Medulla oblongata (tissue), 1 donor: Measurements from ENCODE around the gene THBD.

Experiments used
- DNase-seq: peaks from one replicate; pipeline ENCODE4 v3.0.0-alpha.2; 2015; ENCODE audit errors: extremely low spot score

Gene THBD

DNA sequence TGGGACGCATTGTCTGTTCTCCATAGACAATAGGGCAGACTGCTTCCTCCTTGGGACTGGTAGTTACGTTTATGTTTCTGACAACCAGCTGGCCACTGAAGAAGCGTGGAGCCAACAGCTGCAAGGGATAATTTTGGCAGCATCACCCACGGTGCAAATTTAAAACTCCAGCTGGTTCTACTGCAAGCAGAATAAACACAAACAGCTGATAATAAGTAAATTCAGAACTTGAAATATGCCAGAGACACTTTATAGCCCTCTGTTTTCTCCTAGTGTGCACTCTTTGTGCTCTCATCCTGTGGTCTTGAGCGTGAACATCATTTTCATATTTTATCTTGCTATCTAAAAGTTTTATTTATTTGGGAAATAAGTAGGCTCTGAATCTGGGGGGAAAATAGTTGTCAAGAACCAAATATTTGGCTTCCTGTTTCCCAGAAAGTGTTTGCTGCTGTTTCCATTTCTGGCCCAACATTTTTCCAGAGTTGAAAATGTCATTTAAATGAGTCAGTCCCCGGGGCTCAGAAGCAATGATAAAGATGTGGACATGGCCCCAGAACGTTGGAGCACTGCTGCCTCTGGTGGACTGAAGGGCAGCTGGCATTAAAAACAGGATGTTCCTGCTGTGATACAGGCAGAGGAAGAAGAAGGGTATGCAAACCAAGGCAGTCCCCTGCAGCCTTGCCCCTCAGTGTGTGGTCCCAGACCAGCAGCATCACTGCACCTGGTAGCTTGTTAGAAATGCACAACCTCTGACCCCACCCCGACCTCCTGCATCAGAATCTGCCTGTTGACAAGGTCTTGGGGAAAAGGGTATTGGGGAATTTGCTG lies 12.5 kb upstream of the THBD start:
- DNase-seq, result peak; percentile 21

DNA sequence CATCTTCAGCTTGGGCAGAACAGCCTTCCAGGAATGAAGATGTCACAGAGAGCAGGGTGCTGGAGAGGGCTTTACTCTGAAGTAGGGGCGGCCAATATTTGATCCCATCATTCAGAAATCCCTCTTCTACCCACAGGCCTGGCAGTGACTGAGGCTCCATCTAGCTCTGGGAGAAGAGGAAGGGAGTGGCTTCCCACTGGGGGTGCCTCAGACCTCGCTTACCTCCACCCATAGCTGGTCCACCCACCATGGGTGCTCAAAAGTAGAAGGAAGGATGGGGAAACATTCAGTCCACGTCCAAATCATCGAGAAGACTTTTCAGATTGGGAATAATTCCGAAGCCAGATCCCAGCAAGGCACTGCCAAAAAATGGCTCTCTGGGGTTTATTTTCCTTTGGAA lies 11.8 kb upstream of the THBD start:
- no peak for DNase-seq

DNA sequence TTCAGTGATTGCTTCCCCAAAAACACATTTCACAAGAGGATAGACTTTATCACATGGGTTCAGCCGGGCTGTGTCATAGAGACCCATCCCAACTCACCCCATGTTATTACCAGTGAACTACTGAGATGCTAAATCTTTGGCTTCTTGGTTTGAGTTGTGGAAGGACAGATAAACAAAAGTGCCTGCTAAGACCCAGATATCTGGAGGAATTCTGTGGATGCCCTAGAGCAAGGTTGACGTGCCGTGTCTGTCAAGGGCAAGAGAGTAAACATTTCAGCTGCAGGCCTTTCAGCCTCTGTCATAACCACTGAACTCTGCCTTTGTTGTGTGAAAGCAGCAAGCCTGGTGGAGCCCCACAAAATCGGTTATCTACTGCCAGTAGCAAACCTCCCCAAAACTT lies 11.2 kb upstream of the THBD start:
- no peak for DNase-seq

- DNase-seq, result peak; percentile 20
Observed at GRCh38 chr20:23059846-23060245, 10.4 kb upstream of the THBD start.

DNA sequence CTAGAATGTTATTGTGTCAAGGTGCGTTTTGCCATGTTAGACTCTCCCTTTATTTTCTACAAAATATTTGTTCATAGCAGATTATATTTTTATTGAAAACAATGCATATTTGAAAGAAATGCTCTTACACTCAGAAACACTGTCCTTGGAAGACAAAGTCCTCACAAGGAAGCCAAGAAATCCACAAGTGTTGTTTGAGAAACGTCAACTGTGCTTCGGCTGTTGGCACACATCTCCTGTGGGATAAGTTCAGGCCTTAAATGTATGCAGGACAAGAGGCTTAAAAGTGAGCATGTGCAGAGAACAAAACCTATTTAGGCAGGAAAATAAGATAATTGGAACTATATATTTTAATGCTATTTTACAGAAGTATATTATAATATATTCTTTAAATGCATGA lies 9.5 kb upstream of the THBD start:
- DNase-seq, result no peak

DNA sequence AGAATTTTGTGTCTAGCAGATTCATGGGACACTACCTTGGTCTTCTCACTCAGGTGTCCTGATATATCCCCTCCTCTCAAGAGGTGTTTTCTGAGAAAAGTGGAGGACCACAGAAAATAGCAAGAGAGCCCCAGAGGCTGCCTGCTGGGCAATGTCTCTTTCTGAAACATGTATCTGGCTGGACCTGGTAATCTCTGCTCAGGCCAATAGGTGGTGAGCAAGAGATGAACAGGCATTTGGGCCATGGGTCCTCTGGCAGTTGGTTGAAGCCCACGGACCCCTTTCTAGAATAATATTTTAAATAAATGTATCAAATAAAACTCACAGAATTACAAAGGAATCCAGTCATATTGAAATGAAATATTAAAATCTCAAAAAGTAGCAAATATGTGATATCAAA lies 8.8 kb upstream of the THBD start:
- no peak for DNase-seq

DNA sequence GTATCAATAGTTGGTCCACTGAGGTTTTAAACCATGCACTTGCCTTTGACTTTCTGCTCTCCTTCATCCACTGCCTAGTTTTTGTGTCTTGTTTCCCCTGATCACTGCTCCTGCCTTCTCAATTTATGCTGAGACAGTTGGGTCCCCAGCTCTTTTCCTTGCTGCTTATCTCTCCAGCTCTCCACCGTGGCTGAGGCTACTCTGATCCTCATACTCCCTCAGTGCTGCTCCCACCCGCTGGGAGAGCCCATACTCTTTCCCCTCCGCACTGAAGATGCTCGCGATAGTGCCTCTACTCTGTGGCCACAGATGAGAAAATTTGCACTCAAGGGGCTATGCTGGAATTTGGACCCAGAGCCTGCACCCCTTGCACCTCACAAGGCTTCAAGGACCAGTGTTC lies 3.4 kb upstream of the THBD start:
- no peak for DNase-seq

DNA sequence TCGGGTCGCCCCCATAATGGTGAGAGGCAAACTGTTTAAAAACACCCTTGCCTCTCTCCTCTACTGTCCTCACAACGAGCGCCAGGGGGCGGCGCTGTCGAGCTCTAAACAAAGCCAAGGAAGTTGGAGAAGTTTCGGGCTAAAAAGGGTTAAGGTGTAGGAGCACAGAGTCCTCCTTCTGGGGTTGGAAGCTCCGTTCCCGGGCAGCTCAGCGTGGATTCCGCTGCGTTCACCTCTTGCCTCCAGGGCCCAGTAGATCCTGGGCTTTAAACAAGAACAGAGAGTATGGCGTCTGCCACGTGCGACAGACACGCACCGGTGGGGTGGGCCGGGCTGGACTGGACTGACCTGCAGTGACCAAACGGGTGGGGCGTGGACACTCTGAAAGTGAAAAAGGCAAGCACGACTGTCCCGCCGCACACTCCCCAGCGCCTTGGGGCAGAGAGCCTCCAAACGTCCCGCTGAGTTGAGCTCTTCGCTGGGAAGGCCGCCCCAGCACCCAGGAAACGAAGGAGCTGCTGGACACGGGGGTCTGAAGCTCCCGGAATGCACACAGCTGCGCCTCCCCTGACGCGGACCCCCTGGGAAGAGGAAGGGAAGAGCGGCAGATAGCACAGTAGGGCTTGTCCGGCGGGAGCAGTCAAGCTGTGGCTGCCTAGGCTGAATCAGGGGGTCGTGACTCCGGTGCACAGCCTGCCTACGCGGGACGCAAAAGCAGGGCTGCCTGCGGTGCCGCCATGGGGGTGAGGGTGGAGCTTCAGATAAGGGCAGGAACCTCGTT lies 1.6 kb upstream of the THBD start:
- DNase-seq, result peak; percentile 60

DNA sequence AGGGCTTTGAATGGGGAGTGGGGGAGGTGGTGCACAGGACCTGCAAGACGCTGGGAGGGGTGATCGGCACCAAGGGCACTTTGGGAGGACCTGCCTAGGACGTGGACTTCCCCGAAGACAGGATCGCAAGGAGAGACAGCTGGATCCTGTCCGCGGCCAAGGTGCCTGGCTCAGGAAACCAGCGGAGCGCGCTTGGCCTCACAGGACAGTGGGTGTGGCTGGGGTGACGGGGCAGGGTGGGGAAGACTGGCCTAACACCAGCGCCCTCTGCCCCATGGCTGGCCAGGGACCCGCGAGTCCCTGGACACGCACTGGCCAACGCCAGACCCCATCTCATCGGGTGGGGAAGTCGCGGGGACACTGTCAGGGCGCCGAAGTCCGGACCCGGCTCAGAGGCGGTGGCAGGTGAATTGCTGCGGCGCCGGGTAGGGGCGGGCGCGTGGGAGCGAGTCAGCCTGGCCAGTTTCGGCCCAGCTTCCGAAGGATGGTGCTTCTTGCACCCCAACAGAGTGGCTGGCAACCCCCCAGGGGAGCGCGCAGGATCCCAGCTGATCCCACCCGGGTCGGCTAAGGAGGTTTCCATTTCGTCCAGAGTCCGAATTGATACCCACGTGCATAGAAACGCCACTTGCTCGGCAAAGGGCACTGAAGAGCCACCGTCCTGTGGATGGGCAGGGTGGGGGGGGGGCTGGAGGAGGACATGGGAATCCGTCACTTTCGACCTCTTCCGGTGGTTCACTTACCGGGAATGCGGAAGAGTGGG lies 785 bp upstream of the THBD start:
- DNase-seq, result no peak

- no peak for DNase-seq
Observed at GRCh38 chr20:23048283-23049200, 930 bp downstream of the THBD start.

GRCh38 chr20:23047738-23048214 lies 1.7 kb downstream of the THBD start:
- DNase-seq, result no peak

GRCh38 chr20:23047001-23047737 lies 2.3 kb downstream of the THBD start:
- DNase-seq, result no peak

DNA sequence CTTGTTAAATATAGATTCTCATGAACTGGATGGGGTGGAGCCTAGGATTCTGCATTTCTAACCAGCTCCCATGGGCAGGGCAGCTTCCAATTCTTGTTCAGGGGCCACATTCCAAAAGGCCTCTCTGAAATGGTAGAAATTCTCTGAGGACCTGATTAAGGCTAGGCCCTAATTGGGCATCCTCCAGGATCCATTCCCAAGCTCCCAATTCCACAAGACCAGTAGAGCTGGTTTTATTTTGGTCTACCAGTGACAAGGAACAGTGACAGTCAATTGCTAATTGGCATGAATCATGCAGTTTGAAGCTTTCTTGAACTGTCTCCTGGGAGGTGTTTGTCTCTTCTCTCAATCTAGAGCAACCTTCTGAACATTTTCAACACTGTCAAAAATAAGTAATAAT lies 3.0 kb downstream of the THBD start:
- no peak for DNase-seq

DNA sequence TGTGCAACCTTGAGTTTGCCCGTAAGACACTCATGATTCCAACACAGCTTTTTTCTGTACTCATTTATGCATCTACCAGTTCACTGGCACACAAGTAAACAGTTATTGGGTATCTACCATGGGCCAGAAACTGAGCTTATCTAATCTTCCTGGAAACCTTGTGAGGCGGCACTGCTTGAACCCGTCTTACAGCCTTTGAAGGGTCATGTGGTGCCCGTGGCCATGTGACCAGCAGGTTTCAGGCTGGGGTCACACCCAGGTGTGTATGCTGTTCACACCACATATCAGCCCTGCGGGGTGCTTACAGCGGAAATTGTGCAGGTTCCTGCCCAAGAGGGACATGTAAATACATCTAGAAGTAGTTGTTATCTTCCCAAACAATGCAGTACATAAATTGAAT lies 6.1 kb downstream of the THBD start:
- no peak for DNase-seq

DNA sequence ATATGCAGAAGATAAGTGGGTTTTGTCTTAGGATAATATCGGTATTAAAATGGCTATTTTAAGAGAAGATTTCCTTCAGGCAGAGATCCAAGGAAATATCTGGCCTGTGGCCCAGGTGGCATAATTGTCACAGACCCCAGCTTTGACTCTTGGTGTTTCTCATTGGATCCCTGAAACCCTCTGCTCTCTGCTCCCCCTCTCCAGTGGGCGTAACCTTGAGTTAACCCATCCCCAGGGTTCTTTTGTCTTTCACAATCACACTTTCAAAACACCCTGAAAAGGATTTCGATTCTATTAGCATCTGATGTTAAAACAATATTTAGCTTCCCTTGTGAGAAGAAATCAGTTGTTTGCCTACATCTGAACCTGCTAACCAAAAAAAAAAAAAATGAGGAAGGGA lies 7.2 kb downstream of the THBD start:
- DNase-seq, result no peak

DNA sequence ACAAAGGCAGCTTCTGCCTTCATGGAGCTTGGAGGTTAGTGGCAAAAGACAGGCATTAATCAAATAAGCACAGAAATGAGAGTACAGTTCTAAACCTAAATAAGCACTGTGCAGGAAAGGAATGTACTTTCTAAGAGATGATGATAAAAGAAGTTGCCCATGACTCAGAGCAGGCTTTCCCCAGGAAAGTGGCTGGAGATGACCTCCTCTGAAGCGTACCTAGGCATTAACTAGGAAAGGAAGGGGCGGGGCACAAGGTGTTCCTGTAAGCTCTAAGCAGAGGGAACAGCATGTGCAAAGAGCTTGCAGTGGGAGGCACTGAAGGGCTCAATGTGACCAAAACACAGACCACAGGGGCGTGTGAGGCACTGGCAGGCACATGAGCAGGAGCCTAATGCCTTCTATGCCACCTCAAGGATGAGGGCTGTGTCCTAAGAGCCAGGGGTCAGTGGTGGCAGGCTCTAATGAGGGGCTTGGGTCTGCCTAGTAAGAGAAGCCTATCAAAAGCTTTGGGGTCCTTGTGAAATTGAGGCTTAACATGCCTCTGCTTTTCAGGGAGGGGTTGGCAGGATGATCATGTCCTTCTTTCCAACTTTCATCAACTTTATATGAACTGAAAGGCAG lies 9.5 kb downstream of the THBD start:
- no peak for DNase-seq

GRCh38 chr20:23039136-23039875 lies 10.2 kb downstream of the THBD start:
- DNase-seq, result no peak

DNA sequence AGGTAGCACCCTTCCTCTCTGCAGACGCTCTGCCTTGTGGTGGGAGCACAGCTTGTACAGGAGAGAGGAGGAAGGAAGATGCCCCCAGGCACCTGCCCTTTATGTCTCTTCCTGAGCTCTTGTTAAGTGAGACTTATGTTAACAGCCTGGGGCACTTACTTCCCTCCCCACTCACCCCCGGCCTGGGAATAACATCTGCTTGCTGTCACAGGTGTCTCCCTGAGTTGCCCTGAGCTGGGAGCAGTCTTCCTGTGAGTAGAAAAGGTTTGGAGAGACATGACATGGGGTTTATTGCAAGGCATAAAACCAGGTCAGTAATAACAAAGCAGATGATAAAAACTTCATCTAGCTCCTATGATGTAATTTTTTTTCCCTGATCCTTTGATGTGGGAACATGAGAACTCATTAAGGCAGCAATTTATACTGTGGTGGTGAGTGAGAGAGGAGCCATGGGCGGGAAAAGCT lies 12.4 kb downstream of the THBD start:
- DNase-seq, result no peak

- no peak for DNase-seq
Observed at GRCh38 chr20:23036371-23036770, 13.1 kb downstream of the THBD start.
